M059J (cell line): ENCODE results near the gene CABS1. TPM values are rescaled to one million over a fixed set of nuclear protein-coding genes. Genes with fewer than 3 reads are reported as not detected.

Experiments used
- DNase-seq: peaks from one replicate; pipeline ENCODE4 v3.0.0-alpha.2; 2012; ENCODE audit warnings: low read depth
- total RNA-seq: library from RNA; depleted of rRNA; stranded (reverse); fragments of >200 nt; shearing (Covaris generic); gene quantifications from 2 replicates; pipeline ENCODE4 v1.2.3, GENCODE V29; 2014; rRNA removed

CABS1 gene
- total RNA-seq, 1 experiment from 2014 or later, result not detected

- DNase-seq, result no peak
Measured at GRCh38 chr4:70382691-70383181, 48.0 kb downstream of the CABS1 start, which contains the start of gene SMR3B. Gene SMR3B, plus strand, starts transcription at chr4:70383131. Its CDS starts 1,380 bp downstream, at chr4:70384511.

Other genes starting within 250 kb of the CABS1 start
- gene PRR27, start 180.7 kb upstream of the CABS1 start, total RNA-seq, result not detected in 2 replicates
- gene ODAM, start 139.3 kb upstream of the CABS1 start, total RNA-seq, result not detected in 2 replicates
- not detected in 2 replicates for gene FDCSP, start 108.9 kb upstream of the CABS1 start, total RNA-seq
- not detected in 2 replicates for gene CSN3, start 92.4 kb upstream of the CABS1 start, total RNA-seq
- gene SMR3A, start 25.8 kb downstream of the CABS1 start, total RNA-seq, result not detected in 2 replicates
- gene SMR3B, start 48.1 kb downstream of the CABS1 start, total RNA-seq, result not detected in 2 replicates
- gene OPRPN, start 63.0 kb downstream of the CABS1 start, total RNA-seq, result not detected in 2 replicates
- gene MUC7, start 137.2 kb downstream of the CABS1 start, total RNA-seq, result 0.25 TPM in 1 of 2 replicates, not detected in the other
- 1.8 and 4.2 TPM in 2 replicates for gene AMTN, start 183.6 kb downstream of the CABS1 start, total RNA-seq